Measurements from ENCODE around the gene BNC2.

BNC2 gene

DNA sequence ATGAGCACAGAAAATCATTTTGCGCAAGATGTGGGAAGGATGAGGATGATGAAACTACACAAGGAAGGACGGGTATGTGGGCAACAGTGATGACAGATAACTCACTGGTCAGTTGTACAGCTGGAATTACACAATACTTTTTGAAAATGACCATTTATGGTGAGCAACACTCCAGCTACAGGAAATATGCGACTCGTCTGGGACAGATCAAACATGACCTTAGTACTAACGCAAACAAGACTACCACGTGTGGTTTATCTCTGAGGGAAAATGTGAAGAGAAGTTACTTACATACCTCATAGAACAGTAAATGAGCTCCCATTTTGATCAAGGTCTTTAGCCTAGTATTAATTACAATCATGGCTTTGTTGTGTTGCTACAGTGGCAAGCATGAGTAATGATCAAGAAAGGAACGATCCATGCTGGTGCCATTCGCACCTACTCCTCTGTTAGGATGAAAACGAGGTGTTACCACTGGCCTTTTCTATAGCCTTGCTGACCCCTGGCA lies 456.9 kb downstream of the BNC2 start:
- no peak for DNase-seq (ENCODE audit: low read depth)

- DNase-seq (ENCODE audit: low read depth) = no peak
Measured at GRCh38 chr9:16412740-16413139, 457.7 kb downstream of the BNC2 start.

- DNase-seq (ENCODE audit: low read depth) = no peak
Measured at GRCh38 chr9:16411311-16411710, 459.2 kb downstream of the BNC2 start.

- no peak for DNase-seq (ENCODE audit: low read depth)
Measured at GRCh38 chr9:16410601-16411280, 459.7 kb downstream of the BNC2 start.

- no peak for DNase-seq (ENCODE audit: low read depth)
Measured at GRCh38 chr9:16407617-16408016, 462.9 kb downstream of the BNC2 start.

- no peak for DNase-seq (ENCODE audit: low read depth)
Measured at GRCh38 chr9:16406526-16407225, 463.8 kb downstream of the BNC2 start.

- DNase-seq (ENCODE audit: low read depth) = no peak
Measured at GRCh38 chr9:16405421-16405820, 465.0 kb downstream of the BNC2 start.

DNA sequence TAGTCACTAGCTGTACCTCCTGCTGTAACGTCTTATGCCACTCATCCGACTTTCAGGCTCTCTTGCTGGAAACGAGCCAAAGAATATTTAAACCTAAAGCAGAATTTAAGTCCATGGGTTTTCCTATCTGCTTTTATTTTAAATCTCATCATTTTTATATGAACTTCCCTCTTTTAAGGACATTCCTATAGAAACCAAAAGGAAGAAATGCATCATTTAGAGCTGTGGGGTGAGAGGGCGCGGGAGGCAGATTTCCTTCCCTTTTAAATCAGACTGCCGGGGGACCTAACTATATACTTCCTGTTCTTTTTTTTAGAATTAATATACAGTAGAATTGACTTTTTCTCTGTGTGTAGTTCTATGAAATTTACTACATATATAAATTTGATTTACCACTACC lies 468.8 kb downstream of the BNC2 start:
- DNase-seq (ENCODE audit: low read depth) = no peak

DNA sequence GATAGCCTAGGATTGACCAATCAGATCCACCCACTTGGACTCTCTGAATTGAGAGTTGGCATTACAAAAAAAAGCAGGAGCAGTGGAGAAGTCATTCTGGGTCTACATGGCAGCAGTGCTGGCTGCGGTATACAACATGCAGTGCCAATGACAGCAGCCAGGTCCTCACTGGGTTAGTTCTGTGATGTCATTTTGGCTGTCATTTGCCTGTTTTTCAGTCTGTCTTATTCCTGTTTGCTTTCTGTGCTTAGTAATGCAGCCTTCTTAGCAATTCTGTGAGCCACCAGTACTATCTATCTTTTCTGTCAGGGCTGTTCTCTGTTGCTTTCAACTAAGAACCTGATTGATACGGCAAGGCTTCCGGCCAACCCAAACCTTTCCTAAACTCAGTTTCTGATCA lies 471.8 kb downstream of the BNC2 start:
- no peak for DNase-seq (ENCODE audit: low read depth)

DNA sequence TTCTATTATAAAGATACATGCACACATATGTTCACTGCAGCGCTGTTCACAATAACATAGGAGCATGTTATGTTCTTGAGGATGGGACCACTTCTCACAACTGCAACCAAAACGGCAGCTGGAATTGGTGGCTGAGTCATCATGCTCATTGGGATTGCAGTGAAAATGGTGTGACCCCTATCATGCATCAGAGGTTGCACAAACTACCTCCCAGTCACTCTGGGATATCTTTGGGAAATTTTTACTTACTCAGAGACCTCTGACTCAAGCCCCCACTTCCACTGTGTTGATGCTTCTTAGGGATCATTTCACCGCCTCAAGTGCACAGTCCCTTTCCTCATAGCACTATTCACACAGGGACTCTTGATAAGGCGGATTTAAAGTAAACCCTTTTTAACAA lies 474.1 kb downstream of the BNC2 start:
- DNase-seq (ENCODE audit: low read depth) = no peak

DNA sequence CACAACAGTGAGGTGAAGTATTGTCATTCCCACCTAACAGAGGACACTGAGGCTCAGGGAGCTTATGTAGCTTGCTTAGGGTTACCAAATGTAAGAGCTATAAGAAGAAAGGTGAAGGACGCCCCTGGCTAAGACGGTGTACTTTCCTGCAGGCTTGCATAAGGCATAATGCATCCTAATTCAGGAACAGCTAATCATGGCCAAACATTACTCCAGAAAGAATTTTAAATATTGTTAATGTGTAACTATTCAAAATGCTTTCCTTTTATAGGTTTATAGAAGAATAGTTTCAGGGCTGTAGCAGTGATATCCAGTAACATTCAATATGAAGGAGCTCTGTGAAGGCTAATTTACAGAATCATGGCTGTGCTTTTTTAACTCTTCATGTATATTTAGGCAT lies 479.1 kb downstream of the BNC2 start:
- DNase-seq (ENCODE audit: low read depth) = no peak

GRCh38 chr9:16387382-16387781 lies 483.1 kb downstream of the BNC2 start:
- DNase-seq (ENCODE audit: low read depth) = no peak

DNA sequence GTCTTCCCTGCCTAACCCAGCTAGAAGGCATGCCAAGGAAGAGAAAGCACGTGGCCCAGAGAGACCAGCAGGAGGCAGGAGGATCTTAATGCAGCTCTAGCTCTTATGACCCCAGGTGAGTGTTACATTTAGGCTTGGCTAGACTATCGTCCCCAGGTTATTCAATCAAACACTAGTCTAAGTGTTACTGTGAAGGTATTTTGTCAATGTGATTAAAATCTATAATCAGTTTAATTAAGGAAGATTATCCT lies 483.7 kb downstream of the BNC2 start:
- DNase-seq (ENCODE audit: low read depth) = no peak

DNA sequence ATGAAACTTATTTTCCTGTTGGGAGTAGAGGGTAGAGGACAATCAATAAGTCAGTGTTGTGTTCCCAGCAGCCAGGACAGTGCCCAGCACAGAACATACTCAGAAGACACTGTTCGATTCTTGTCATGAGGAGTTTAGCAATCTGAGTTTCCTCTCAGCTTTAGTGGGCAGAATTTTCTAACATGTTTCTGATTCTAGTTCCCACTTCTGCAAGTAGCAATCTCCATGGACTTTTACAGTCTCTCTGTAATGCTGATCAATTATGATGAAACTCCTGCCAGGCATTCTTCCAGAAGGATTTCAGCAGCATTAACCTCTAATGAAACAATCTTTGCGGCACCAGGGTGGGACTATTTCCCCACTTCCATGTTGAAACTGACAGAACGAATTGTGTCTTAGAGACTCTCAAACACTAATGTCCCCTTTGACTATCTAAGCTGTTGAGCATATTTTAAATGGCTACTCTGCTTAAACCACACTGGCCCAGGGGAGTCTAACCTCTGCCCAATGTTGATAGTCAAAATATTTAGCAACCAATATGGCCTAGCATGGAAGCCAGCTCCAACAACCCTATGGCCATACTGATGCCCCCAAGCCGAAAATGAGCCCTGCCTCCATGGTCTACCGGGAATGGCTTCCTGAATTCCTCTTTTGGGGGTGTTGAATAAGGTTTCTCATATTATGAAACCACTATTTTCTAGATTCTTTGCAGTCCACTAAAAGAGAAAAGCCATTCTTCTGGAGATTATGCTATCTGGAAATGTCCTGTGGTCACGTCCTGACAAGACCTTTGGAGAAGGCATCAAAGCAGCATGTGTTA lies 484.3 kb downstream of the BNC2 start:
- no peak for DNase-seq (ENCODE audit: low read depth)

DNA sequence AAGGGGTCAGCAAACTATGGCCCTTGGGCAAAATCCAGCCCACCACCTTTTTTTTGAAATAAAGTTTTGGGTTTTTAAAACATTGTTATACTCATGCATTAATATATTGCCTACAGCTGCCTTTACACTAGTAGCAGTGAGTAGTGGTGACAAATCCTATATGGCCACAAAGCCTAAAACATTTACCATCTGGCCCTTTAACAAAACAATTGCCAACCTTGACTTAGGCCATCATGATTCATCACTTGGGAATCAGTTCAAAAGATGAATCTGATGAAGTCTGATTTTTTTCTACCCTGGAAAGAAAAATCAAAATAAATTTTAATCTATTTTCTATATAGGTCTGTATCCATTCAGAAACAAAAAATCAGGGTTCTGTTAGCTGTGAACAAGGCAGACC lies 484.9 kb downstream of the BNC2 start:
- DNase-seq (ENCODE audit: low read depth) = no peak

GRCh38 chr9:16384993-16385392 lies 485.5 kb downstream of the BNC2 start:
- no peak for DNase-seq (ENCODE audit: low read depth)

DNA sequence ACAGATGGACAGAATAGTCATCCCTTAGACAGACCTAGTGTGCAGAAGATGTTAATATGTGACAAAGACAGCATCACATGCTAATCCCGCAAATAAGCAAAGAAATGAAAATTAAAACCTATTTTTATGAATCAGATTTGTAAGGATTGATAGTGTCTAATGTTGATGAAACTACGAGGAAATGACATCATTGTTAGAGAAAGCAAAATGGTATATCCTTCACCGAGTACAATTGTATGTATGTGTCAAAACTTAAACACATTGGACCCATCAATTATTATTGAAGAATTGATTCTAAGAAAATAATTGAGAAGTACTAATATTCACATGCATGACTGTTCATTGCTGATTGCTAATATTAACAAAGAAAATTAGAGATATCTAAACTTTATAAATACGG lies 493.2 kb downstream of the BNC2 start:
- no peak for DNase-seq (ENCODE audit: low read depth)

DNA sequence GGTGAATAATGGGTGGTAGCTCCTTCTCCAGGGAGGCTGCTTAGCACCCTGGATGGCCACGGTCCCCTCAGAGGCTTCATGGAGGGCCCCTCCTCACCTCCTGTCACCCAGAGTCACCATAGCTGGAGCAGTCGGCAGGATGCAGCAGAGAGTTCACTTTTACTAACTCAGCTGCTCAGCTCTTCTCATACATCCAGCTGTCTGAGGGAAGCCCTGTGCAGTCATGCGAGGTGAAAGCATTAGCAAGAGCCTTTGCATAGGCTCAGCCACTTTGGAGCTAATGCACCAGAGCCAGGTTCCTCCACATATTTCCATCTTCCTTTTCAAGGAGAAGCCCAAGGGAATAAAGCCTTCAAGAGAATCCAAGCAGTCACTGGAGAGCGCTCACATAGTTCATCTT lies 499.2 kb downstream of the BNC2 start:
- DNase-seq (ENCODE audit: low read depth) = no peak

DNA sequence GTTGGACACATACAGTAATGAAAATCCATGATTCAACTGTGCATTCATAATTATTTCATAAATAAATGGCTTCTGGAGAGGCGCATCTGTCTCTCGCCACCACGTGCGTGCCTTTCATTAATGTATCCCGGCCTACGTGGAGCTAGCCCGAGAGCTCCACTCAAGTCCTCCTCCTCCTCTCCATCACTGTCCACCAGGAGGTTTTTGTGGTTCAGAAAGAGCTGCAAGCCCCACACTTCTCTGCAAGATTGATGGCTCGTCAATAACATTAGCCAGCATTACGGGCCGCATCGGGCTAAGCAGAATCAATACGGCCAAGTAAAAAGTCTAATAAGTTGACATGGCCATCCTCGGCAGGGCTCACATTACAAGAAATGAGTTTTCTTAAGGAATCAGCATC lies 499.8 kb downstream of the BNC2 start:
- DNase-seq (ENCODE audit: low read depth) = no peak

DNA sequence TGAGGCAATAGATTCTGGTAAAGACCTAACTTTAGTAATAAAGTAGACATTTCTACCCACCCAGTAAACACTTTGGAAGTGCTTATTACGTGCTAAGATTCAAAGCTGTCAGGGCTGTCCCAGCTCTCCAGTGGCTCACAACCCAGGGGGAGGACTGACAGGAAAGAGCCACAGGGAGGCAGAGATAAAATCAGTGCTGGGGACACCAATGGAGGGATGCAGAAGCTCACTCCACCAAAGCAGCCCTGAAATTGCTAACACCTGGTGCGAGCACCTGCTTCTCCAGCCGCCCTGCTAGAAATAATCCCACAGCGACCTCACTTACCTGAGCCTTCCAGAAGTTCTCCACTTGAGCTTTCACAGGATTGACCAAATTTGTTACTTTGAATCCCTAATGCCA lies 501.0 kb downstream of the BNC2 start:
- no peak for DNase-seq (ENCODE audit: low read depth)

- no peak for DNase-seq (ENCODE audit: low read depth)
Measured at GRCh38 chr9:16368237-16369087, 502.0 kb downstream of the BNC2 start.

DNA sequence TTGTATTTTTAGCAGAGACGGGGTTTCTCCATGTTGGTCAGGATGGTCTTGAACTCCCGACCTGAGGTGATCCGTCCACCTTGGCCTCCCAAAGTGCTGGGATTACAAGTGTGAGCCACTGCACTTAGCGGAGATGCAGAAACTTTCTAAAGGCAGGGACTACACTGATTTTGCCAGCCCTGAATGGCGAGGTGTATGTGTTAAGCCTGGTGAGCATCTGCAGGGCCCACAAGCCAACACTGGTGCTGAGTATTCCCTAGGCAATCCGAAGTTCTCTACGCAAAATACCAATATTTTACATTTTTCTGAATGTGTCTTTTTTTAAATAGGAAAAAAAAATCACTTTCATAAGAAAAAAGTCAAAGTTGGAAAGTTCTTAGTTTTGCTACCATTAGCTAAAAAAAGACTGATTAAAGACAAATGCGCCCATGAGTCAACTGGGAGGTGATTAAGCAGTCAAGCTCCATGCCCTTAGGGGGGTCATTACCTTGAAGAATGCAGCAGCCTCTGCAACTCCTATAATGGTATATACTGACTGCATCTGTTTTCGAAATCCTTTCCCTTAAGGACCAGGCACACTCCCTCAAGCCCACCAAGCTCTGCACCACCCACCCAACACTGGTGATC lies 502.8 kb downstream of the BNC2 start:
- no peak for DNase-seq (ENCODE audit: low read depth)
